HG03521 (cell line): ENCODE data around the gene TMEM63A.

ENCODE experiments used
- ATAC-seq: cut with Tn5 transposase; IDR thresholded peaks from one replicate; pipeline ENCODE4 v1.9.1; 2021; ENCODE audit warnings: mild to moderate bottlenecking, moderate library complexity; ENCODE audit not compliant: unreplicated experiment

Gene TMEM63A

DNA sequence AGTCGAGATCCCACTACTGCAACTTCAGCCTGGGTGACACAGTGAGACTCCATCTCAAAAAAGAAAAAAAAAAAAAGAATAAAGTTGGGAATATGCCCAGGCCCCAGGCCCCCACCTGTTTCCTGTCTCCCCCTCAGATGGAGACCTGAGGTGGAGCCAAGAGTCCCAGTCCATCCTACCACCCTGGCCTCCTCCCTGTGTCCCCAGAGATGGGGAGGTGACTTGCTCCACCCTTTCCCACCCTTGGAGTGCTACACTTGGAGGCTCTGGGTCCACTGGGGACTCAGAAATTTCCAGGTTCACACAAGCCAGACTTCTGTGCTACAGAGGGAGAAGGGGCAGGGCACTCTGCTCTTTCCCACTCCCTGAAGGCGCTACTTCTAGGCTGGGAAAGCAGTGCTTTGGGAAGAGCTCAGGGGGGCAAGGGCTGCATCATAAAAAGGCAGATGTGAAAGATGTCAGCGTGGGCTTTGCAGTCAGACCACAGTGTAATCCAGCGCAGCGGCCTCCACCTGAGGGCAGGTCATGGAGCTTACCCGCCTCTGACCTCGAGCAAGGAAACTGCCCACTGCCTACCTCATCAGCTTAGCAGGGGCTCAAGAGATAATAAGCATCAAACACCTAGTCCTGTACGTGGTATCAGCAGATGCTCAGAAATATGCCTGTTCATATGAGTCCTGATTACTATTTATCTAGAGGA is 13.4 kb downstream of the TMEM63A start:
- ATAC-seq, result no peak

GRCh38 chr1:225866981-225867380 is 15.2 kb downstream of the TMEM63A start:
- no peak for ATAC-seq

- peak; percentile 48 for ATAC-seq
Measured at GRCh38 chr1:225866061-225866837, 15.9 kb downstream of the TMEM63A start.

DNA sequence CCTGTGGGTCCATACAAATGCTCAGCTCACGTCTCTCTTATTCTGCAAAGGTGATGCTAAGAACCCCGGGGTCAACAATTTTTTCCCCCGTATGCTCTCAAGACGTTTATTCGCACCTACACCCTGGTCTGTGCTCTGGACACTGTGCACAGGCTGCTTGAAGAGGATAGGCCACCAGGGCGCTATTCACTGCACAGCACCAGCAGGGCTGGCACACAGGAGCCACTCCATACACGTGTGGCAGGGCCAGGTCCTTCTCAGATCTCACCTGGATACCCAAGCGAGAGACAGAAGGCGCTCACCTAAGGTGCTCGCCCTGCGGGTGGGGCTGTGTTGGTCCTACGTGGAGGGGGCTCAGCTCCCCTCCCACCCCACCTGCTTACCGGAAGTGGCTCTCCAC is 16.7 kb downstream of the TMEM63A start:
- no peak for ATAC-seq

DNA sequence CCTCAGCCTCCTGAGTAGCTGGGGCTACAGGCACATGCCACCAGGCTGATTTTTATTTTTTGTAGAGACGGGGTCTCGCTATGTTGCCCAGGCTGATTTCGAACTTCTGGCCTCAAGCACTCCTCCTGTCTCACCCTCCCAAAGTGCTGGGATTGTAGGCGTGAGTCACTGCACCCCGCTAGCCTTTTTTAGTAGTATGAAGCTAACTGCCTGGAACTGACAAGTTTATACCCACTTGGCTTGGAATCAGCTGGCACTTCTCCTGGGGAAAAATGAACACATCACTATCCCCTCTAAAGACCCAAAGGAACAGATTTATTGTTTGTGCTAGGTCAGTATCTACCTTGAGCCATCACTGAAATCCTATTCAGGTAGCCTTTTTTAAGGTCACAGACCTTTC is 19.0 kb downstream of the TMEM63A start:
- ATAC-seq, result no peak

- ATAC-seq, result no peak
Measured at GRCh38 chr1:225862581-225862950, 19.6 kb downstream of the TMEM63A start.

DNA sequence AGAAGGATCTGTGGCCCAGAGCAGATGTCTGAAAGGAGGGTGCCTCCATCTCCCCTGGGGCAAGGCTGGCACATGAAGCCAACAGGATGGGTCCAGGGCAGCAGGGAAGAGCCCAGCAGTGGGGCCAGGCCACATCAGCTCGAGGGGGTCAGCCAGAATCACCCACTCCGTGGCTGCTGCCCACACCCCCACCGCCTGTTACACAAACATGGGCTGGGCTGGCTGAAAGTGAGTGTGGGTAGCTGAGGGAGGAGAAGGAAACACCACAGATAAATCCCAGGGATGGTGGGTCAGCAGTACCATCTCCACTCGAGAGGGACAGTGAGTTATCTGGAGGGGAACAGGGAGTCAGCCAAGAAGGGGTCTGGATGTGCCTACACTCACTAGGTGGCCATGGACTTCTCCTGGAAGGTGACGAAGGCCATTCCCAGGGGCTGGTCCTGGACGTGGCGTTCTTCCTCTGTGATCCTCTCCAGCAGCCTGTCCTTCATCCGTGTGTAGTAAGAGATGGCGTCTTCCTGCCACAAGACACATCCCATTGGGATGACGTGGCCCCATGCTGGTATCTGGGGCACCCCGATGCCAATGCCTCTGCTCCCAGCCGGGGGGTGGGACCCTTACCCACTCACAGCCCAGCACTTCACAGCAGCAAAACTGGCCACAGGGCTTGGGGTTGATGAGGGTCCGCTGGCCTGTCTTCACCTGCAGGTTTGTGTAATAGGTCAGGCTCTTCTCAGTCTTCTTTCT is 20.2 kb downstream of the TMEM63A start:
- ATAC-seq, result no peak

GRCh38 chr1:225860876-225861441 is 21.2 kb downstream of the TMEM63A start:
- no peak for ATAC-seq

DNA sequence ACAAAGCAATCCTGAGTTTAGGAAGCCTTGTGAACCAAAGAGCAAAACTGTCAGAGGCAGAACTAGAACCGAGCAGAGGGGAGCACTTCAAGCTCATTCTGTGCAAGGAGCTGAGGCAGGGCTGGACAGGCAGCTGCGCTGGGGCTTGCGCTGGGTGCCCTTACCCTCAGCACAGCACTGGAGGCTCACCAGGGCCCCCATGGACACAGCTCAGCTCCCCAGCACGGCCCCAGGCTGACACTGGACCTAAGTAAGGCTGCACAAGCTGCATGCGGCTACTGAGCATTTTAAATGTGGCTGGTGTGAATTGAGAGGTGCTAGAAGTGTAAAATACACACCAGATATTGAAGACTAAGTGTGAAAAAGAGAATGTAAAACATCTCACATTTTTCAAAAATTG is 22.1 kb downstream of the TMEM63A start:
- no peak for ATAC-seq

DNA sequence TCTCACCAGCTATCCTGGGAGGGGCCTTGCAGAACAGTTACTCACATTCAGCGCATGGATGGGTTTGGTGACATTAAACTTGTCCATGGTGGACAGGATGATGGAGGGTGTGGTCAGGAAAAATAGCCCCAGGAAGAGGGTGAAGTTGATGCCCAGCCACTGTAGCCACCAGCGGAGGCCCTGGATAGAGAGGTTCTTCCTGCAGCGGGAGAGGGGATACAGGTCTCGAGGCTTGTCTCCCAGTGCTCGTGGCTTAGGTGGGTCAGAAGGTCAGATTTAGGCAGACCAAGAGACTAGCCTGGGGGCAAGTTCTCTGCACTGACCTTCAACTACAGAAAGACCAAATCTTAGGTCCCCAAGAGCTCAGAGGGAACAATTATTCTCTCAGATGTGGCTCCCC is 23.0 kb downstream of the TMEM63A start:
- no peak for ATAC-seq

DNA sequence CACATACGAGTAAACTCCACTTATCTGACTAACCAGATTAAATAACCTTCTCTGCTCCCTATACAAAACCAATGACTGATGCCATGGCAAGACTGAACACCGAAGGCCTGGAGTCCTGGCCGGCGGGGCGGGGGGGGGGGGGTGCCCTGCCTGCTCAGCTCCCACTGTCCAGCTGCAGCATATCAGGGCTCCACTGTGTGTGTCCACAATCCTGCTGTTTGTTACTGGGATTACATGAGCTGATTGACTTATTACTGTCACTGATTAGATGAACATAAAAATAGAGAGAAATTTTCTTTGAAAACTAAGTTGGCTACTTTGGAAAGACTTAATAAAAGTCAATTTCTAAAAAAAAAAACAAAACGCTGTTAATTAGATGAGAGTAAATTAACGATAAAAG is 24.9 kb downstream of the TMEM63A start:
- no peak for ATAC-seq

- no peak for ATAC-seq
Measured at GRCh38 chr1:225855503-225856300, 26.5 kb downstream of the TMEM63A start.

GRCh38 chr1:225853441-225853840 is 28.7 kb downstream of the TMEM63A start:
- ATAC-seq, result no peak

GRCh38 chr1:225852413-225853124 is 29.6 kb downstream of the TMEM63A start:
- no peak for ATAC-seq

GRCh38 chr1:225851805-225852204 is 30.4 kb downstream of the TMEM63A start:
- peak; percentile 64 for ATAC-seq

DNA sequence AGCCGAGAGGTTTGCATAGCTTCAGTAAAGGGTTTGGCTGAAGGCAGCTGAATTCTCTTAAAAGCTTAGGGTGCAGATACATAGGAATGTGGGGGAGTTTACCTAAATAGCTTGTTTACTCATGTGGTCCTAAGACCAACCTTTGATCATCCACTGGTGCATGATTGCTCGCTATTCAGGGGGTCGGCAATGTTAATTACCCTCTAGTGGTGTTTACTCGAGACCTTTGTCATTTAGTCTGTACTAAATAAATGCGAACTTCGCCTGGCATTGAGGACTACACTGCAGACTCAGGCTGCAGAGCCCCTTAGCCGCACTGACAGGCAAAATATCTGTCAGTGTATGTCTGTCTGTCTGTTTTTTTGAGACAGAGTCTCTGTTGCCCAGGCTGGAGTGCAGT is 31.8 kb downstream of the TMEM63A start:
- ATAC-seq, result no peak

GRCh38 chr1:225849925-225850324 is 32.3 kb downstream of the TMEM63A start:
- ATAC-seq, result no peak

GRCh38 chr1:225848030-225848955 is 33.9 kb downstream of the TMEM63A start:
- peak; percentile 45 for ATAC-seq

- ATAC-seq, result no peak
Measured at GRCh38 chr1:225847610-225848009, 34.6 kb downstream of the TMEM63A start.
